WI38 (cell line): ENCODE results near the gene RBX1.

Experiments
- H3K4me3 ChIP-seq: 2 replicates; pipeline ENCODE4 v1.5.1; 2011; ENCODE audit warnings: low read depth, mild to moderate bottlenecking, control low read depth, low read length
- CTCF ChIP-seq: IDR thresholded peaks from 2 replicates; pipeline ENCODE4 v1.5.1; 2012; ENCODE audit warnings: low read depth, mild to moderate bottlenecking, control low read depth, low read length

The RBX1 gene

GRCh38 chr22:40955571-40955970 lies 4.4 kb downstream of the RBX1 start:
- no peak overlapping the region for H3K4me3 ChIP-seq
- TF ChIP-seq CTCF: no peak

- no peak for TF ChIP-seq CTCF
- no peak overlapping the region for H3K4me3 ChIP-seq
These were observed 6.4 kb downstream of the RBX1 start for GRCh38 chr22:40957601-40958000.

- TF ChIP-seq CTCF: no peak
- no peak overlapping the region for H3K4me3 ChIP-seq
These were observed 7.1 kb downstream of the RBX1 start for GRCh38 chr22:40958299-40958698.

- no peak for TF ChIP-seq CTCF
- H3K4me3 ChIP-seq: no peak overlapping the region
These were observed 9.0 kb downstream of the RBX1 start for GRCh38 chr22:40960145-40960544.

GRCh38 chr22:40965936-40966725 lies 15.0 kb downstream of the RBX1 start:
- no peak overlapping the region for H3K4me3 ChIP-seq
- TF ChIP-seq CTCF: no peak

GRCh38 chr22:40966726-40967085 lies 15.5 kb downstream of the RBX1 start:
- TF ChIP-seq CTCF: no peak
- no peak overlapping the region for H3K4me3 ChIP-seq

GRCh38 chr22:40967111-40967760 lies 16.1 kb downstream of the RBX1 start:
- no peak overlapping the region for H3K4me3 ChIP-seq
- no peak for TF ChIP-seq CTCF
